Trophoblast cell (in vitro differentiated cells and primary cell): ENCODE data around the gene TNRC6C.

ENCODE experiments used
- DNase-seq, 2 donors: peaks; one replicate each; pipeline ENCODE4 v3.0.0-alpha.2; 2016
- H2AFZ ChIP-seq: 2 replicates; pipeline ENCODE4 v1.6.1; 2013; ENCODE audit warnings: low read length, moderate library complexity, mild to moderate bottlenecking; ENCODE audit not compliant: insufficient read depth, poor library complexity
- H2AK5ac ChIP-seq: 2 replicates; pipeline ENCODE4 v1.6.1; 2013; ENCODE audit warnings: mild to moderate bottlenecking, low read length
- H2BK120ac ChIP-seq: 2 replicates; pipeline ENCODE4 v1.6.1; 2013; ENCODE audit warnings: low read length, mild to moderate bottlenecking, moderate library complexity; ENCODE audit not compliant: insufficient read depth, poor library complexity
- H2BK12ac ChIP-seq: 2 replicates; pipeline ENCODE4 v1.6.1; 2013; ENCODE audit warnings: mild to moderate bottlenecking, low read length, moderate library complexity
- H2BK5ac ChIP-seq: 2 replicates; pipeline ENCODE4 v1.6.1; 2013; ENCODE audit warnings: low read length, low read depth, moderate library complexity, mild to moderate bottlenecking; ENCODE audit not compliant: poor library complexity
- H3K14ac ChIP-seq: 2 replicates; pipeline ENCODE4 v1.6.1; 2013; ENCODE audit warnings: mild to moderate bottlenecking, low read length
- H3K18ac ChIP-seq: 2 replicates; pipeline ENCODE4 v1.6.1; 2013; ENCODE audit warnings: mild to moderate bottlenecking, low read length
- H3K23ac ChIP-seq: 2 replicates; pipeline ENCODE4 v1.6.1; 2013; ENCODE audit warnings: low read length
- H3K27ac ChIP-seq: 2 replicates; pipeline ENCODE4 v1.5.1; 2013; ENCODE audit warnings: low read depth, mild to moderate bottlenecking, inconsistent platforms, low read length, moderate library complexity
- H3K27me3 ChIP-seq: 2 replicates; pipeline ENCODE4 v1.6.1; 2013; ENCODE audit warnings: inconsistent platforms, mild to moderate bottlenecking, low read length, moderate library complexity; ENCODE audit not compliant: insufficient read depth
- H3K36me3 ChIP-seq, 2 experiments: 1 replicate in 1 of 2; 2 replicates in 1 of 2; pipeline ENCODE4 v1.6.1; 2013; ENCODE audit warnings: low read length in 2 of 2, mild to moderate bottlenecking in 2 of 2, moderate library complexity in 1 of 2; ENCODE audit not compliant: insufficient read depth in 2 of 2, control insufficient read depth in 1 of 2
- H3K4ac ChIP-seq: 2 replicates; pipeline ENCODE4 v1.6.1; 2013; ENCODE audit warnings: low read depth, mild to moderate bottlenecking, low read length, moderate library complexity
- H3K4me1 ChIP-seq, 2 experiments: 1 replicate in 1 of 2; 2 replicates in 1 of 2; pipeline ENCODE4 v1.6.1; 2013; ENCODE audit warnings: low read length in 2 of 2, mild to moderate bottlenecking in 2 of 2, moderate library complexity in 1 of 2; ENCODE audit not compliant: insufficient read depth in 2 of 2, control insufficient read depth in 1 of 2
- H3K4me2 ChIP-seq: 2 replicates; pipeline ENCODE4 v1.6.1; 2013; ENCODE audit warnings: inconsistent platforms, mild to moderate bottlenecking, low read length, moderate library complexity
- H3K4me3 ChIP-seq: 2 replicates; pipeline ENCODE4 v1.5.1; 2013; ENCODE audit warnings: mild to moderate bottlenecking, low read depth, low read length, inconsistent platforms
- H3K79me1 ChIP-seq: one replicate; pipeline ENCODE4 v1.6.1; 2013; ENCODE audit warnings: low read length
- H3K79me2 ChIP-seq: 2 replicates; pipeline ENCODE4 v1.6.1; 2013; ENCODE audit warnings: low read length, mild to moderate bottlenecking; ENCODE audit not compliant: control insufficient read depth, insufficient read depth, poor library complexity
- H3K9ac ChIP-seq: 2 replicates; pipeline ENCODE4 v1.6.1; 2013; ENCODE audit warnings: mild to moderate bottlenecking, low read length
- H3K9me3 ChIP-seq: 2 replicates; pipeline ENCODE4 v1.6.1; 2013; ENCODE audit warnings: low read depth, mild to moderate bottlenecking, control low read depth, inconsistent platforms, low read length; ENCODE audit not compliant: insufficient read depth
- H4K12ac ChIP-seq: 2 replicates; pipeline ENCODE4 v1.6.1; 2013; ENCODE audit warnings: low read depth, mild to moderate bottlenecking, low read length, moderate library complexity
- H4K8ac ChIP-seq: 2 replicates; pipeline ENCODE4 v1.6.1; 2013; ENCODE audit warnings: low read depth, mild to moderate bottlenecking, low read length, moderate library complexity
- H4K91ac ChIP-seq: one replicate; pipeline ENCODE4 v1.6.1; 2013; ENCODE audit warnings: low read depth, mild to moderate bottlenecking, low read length, moderate library complexity
- WGBS: extraction: QIAGEN DNeasy Blood & Tissue Kit; methylation state at CpG from one replicate; pipeline ENCODE4 v1.1.7; 2013; ENCODE audit warnings: missing lambda C conversion rate; ENCODE audit not compliant: insufficient read length, insufficient coverage; ENCODE audit errors: extremely low coverage; 5-methylcytosine and 5-hydroxymethylcytosine counted together

Gene TNRC6C

GRCh38 chr17:78143214-78144146 is 185.0 kb downstream of the TNRC6C start:
- Histone ChIP-seq H4K8ac (no peak overlapping the region), H2AFZ (no peak overlapping the region), H2BK5ac (no peak overlapping the region), H4K91ac (no peak overlapping the region), H3K79me1 (no peaks in the 10 kb centered on the region), H3K27ac (no peak overlapping the region), H2BK120ac (no peak overlapping the region), H3K4me2 (no peak overlapping the region), H3K27me3 (no peaks in the 10 kb centered on the region), H3K18ac (no peak overlapping the region), H3K23ac (no peak overlapping the region), H4K12ac (no peak overlapping the region), H3K4me1 (no peaks in the 10 kb centered on the region), H3K14ac (no peak overlapping the region), H3K79me2 (no peaks in the 10 kb centered on the region), H2AK5ac (no peak overlapping the region), H3K4ac (no peak overlapping the region), H3K9me3 (peaks cover 4% of the 10 kb centered on the region), H3K36me3 (no peaks in the 10 kb centered on the region), H3K9ac (no peak overlapping the region), H2BK12ac (no peak overlapping the region), H3K4me3 (no peak overlapping the region)
- WGBS, result no CpG with 5 or more reads among the region's 21 CpGs
- no peak for DNase-seq

GRCh38 chr17:78144147-78144719 is 185.7 kb downstream of the TNRC6C start:
- H3K9me3 ChIP-seq, result peaks cover 4% of the 10 kb centered on the region
- WGBS, result no CpG with 5 or more reads among the region's 11 CpGs
- peak in 1 of 2 donors; percentile 48 for DNase-seq
- no peak overlapping the region for H2BK120ac ChIP-seq
- H4K8ac ChIP-seq, result no peak overlapping the region
- no peak overlapping the region for H3K18ac ChIP-seq
- H3K79me2 ChIP-seq, result no peaks in the 10 kb centered on the region
- no peak overlapping the region for H2BK5ac ChIP-seq
- H2BK12ac ChIP-seq, result no peak overlapping the region
- no peak overlapping the region for H3K9ac ChIP-seq
- no peaks in the 10 kb centered on the region for H3K27me3 ChIP-seq
- no peak overlapping the region for H3K14ac ChIP-seq
- no peaks in the 10 kb centered on the region for H3K4me1 ChIP-seq
- H3K4me2 ChIP-seq, result no peak overlapping the region
- H3K36me3 ChIP-seq, result no peaks in the 10 kb centered on the region
- H4K12ac ChIP-seq, result no peak overlapping the region
- no peak overlapping the region for H3K27ac ChIP-seq
- H2AFZ ChIP-seq, result no peak overlapping the region
- no peak overlapping the region for H3K4me3 ChIP-seq
- H3K23ac ChIP-seq, result no peak overlapping the region
- H4K91ac ChIP-seq, result no peak overlapping the region
- no peak overlapping the region for H2AK5ac ChIP-seq
- H3K79me1 ChIP-seq, result no peaks in the 10 kb centered on the region
- H3K4ac ChIP-seq, result no peak overlapping the region

- Histone ChIP-seq H3K4me3 (no peak overlapping the region), H4K8ac (no peak overlapping the region), H2AK5ac (no peak overlapping the region), H2BK120ac (no peak overlapping the region), H3K4me2 (no peak overlapping the region), H3K9me3 (peaks cover 4% of the 10 kb centered on the region), H2AFZ (no peak overlapping the region), H4K12ac (no peak overlapping the region), H3K4me1 (no peaks in the 10 kb centered on the region), H2BK12ac (no peak overlapping the region), H3K27ac (no peak overlapping the region), H4K91ac (no peak overlapping the region), H3K4ac (no peak overlapping the region), H2BK5ac (no peak overlapping the region), H3K36me3 (no peaks in the 10 kb centered on the region), H3K23ac (no peak overlapping the region), H3K79me1 (no peaks in the 10 kb centered on the region), H3K14ac (no peak overlapping the region), H3K27me3 (no peaks in the 10 kb centered on the region), H3K9ac (no peak overlapping the region), H3K18ac (no peak overlapping the region), H3K79me2 (no peaks in the 10 kb centered on the region)
- no CpG with 5 or more reads among the region's 18 CpGs for WGBS
- no peak for DNase-seq
Measured at GRCh38 chr17:78144736-78145641, 186.5 kb downstream of the TNRC6C start.

- H3K9ac ChIP-seq, result no peak overlapping the region
- no peaks in the 10 kb centered on the region for H3K79me2 ChIP-seq
- H3K4me1 ChIP-seq, result peaks cover 2% of the 10 kb centered on the region in 2 experiments
- H2BK12ac ChIP-seq, result no peak overlapping the region
- H3K27ac ChIP-seq, result no peak overlapping the region
- no peak overlapping the region for H3K14ac ChIP-seq
- H3K4ac ChIP-seq, result no peak overlapping the region
- H3K9me3 ChIP-seq, result no peaks in the 10 kb centered on the region
- H2BK5ac ChIP-seq, result no peak overlapping the region
- WGBS, result no CpG with 5 or more reads among the region's 7 CpGs
- no peak overlapping the region for H3K4me3 ChIP-seq
- no peak overlapping the region for H2AK5ac ChIP-seq
- no peak overlapping the region for H2AFZ ChIP-seq
- no peak overlapping the region for H4K12ac ChIP-seq
- no peak for DNase-seq
- no peaks in the 10 kb centered on the region for H3K27me3 ChIP-seq
- no peak overlapping the region for H3K23ac ChIP-seq
- no peak overlapping the region for H4K91ac ChIP-seq
- H3K18ac ChIP-seq, result no peak overlapping the region
- no peak overlapping the region for H4K8ac ChIP-seq
- no peak overlapping the region for H3K4me2 ChIP-seq
- no peaks in the 10 kb centered on the region for H3K36me3 ChIP-seq
- H3K79me1 ChIP-seq, result no peaks in the 10 kb centered on the region
- H2BK120ac ChIP-seq, result no peak overlapping the region
Measured at GRCh38 chr17:78146471-78146869, 188.0 kb downstream of the TNRC6C start.
